ENCODE measurements around the gene CDK5RAP2.
"Not testable (repeated sequence)": the region's sequence is repeated elsewhere in the genome, so short reads cannot be mapped to it uniquely, and the experiment has no call there.

Gene CDK5RAP2

DNA sequence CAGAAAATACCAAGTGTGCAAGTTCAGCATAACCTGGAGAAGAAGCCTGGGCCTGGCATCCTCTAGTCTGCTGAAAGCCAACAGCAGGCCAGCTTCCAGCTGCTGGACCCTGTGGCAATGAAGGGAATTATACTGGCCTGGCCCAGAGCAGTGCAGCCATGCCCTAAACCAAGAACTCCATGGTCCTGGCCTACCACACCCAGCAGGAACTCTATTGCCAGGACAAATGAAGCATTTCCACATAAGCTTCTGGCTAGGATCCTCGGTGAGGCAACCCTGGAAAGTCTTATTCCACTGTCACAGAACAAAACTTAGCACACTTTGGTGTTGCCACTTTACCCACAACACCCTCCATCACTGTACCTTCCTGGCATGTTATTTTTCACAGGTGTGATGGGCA is 35.5 kb downstream of the CDK5RAP2 start:
- DNase-seq (ENCODE audit: low read depth): no peak

DNA sequence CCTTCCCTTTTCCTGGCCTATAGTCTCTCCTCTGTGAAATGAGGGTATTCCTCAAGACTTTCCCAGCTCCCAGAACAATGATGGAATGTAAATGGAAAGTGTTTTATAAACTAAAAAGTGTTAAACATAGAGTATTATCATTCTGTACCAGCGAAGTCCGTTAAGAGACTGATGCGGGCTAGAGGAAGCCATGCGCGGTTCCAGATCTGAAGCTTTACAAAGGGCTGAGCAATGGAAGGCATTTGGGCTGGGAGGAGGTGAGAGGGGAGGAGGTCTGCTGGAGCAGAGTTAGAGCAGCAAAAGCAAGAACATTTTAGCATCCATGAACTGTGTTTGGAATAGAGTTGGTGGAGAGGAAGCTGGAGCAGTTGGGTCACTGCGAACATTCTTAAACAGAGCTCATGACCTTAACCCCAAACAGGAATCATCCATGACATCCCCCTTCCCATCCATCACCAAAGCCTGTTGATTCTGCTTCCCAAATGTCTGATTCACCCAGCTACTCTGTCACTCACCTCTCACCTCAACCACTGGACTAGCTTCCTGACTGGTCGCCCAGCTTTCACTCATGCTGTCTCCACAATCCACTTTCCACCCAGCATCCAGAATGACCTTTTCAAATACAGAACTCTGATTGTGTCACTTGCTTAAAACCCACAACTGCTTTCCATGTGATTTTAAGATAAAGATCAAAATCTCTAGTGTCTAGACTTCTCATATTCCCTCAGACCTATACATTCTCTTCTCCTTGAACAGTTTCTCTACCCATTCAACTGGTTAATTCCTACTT is 37.1 kb downstream of the CDK5RAP2 start:
- DNase-seq (ENCODE audit: low read depth): no peak

DNA sequence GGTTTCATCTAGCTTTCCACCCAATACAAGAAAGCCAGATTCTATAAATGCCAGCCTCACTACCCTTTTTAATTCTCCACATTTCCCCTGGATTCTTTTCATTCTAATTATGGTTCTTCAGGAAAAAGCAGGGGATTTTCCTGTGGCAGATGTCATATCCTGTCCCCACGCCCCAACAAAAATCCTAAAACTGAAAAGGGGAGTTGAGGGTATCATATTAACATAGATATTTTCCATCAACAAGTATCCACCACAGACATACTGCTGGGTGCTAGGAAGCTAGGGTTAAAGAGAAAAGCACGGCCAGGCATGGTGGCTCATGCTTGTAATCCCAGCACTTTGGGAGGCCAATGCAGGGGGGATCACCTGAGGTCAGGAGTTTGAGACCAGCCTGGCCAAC is 38.0 kb downstream of the CDK5RAP2 start:
- DNase-seq (ENCODE audit: low read depth): no peak

DNA sequence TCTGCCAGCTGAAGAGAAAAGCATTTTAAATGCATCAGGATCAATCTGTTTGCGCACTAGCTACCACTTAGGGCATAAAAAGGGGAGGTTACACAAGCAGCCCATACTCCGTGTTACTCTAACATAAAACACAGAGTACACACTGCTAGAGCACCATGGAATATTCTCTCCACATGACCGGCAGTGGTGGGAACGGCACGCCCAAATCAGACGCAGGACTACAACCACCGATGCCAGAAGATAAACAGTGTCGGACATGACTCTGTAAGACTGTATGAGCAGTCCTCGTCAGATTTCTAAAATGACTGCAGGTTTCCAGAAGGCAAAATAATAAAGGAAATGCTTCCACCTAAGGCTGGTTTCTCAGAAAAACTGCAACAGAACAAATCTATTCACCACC is 40.0 kb downstream of the CDK5RAP2 start:
- no peak for DNase-seq (ENCODE audit: low read depth)

DNA sequence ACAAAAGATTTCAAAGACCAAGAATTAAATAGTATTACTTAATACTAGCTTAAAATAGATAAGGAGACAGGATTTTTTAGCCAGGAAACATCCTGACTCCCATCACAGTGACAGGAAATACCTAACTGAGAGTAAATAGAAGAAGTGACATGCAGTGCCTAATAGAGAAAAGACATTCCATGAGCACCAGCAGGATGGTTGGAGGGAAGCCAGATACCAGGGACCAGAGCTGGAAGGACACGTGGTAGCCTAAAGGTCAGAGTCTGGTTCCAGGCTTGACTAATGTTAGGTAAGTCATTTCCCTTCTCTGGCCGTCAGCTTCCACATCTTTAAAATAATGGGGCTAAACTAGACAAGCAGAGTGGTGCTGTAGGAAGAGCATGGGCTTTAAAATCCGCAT is 41.6 kb downstream of the CDK5RAP2 start:
- DNase-seq (ENCODE audit: low read depth): no peak

DNA sequence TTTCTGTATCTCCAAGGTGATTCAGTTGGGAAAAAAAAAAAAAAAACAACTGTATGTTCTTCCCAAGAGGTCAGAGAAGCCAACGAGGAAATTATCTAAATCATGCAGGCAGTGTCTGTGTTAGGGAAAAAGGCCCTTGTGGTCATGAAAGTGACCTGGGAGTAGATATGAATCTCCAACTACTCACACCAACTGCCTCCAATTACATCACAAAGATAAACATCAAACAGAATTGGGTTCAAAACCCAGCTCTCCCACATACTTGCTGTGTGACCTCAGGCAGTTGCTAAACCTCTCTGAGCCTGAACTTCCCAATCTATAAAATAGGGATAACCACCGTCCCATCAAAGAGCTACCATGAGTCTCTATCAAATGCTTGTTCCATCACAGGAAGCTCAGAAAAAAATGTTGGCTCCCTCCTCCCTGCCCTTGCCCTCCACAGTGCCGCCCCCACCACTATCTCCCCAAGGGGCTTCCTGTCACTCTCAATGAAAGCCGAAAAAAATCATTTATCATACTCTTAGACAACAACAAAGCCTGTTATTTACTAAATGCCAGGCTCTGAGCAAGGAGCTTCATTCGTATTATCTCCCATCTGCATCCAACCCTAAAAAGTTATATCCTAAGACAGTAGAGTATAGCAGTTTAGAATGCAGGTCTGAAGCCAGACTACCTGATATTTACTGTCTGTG is 42.9 kb downstream of the CDK5RAP2 start:
- DNase-seq (ENCODE audit: low read depth): no peak

DNA sequence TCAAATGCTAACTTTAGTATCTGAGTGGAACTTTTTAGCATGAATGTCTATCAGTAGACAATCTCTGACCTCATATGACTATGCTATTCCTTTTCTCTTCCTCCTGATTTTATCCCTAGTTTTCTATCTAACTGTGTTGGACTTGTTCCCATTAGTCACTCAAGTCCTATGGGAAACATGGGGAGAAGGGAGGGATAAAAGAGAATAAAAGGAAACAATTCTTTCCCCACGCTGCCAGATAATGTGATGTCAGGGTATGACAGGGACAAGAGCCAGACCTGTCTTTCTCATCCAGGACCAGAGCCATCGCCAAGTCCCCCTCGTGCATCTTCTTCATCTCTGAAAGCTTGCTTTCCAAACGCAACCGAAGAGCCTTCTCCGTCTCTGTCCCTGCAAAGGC is 43.9 kb downstream of the CDK5RAP2 start:
- no peak for DNase-seq (ENCODE audit: low read depth)

DNA sequence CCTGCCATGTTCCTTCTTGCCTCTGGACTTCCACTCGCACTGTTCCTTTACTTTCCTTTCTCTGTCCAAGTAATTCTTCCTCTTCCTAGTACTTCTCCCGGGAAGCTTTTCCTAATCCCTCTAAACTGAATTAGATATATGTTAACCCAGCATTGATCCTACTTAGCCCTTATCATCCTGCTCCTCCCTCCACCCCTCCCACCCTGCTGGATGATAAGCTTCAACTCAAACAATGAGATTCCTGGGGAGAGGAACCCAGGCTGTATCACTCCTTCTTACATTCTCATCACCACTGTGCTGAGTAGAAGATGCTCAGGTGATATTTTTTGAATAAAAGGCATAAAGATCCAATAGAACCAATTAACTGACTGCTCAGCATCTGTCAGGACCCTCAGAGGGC is 45.7 kb downstream of the CDK5RAP2 start:
- DNase-seq (ENCODE audit: low read depth): no peak

DNA sequence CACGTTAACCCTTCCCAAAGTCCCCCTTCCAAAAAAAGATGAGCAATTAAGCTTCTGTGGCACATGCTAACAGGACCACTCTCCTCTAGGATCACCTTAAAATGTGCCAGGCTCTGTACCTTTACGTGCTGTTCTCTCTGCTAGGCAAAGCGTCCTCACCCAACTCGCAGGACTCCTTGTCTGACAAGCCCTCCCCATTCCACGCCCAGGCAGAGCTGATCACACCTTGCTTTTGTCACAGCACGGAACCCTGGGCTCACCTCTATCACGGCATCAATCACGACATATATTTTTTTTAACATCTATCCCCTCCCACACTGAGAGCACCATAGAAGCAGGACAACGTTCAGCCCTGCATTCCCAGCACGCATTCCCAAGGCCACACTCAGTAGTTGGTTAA is 47.1 kb downstream of the CDK5RAP2 start:
- no peak for DNase-seq (ENCODE audit: low read depth)

DNA sequence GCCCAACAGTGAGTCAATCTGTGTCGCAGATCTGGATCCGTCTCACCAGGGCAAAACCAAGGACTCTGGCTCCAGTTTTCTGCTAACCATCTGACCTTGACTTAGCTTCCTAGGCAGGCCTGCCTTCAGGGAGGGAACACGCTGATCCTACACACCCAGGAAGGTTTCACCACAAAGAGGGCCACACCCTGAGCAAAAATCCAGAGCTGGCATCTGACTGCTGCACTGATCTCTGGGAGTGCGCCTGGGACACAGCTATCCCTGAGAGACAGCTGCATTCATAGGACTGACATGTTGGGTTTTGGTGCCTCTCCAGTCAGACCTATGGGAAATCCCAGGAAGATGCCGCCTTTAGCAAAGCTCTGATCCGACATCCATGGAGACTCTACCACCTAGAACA is 47.5 kb downstream of the CDK5RAP2 start:
- no peak for DNase-seq (ENCODE audit: low read depth)

DNA sequence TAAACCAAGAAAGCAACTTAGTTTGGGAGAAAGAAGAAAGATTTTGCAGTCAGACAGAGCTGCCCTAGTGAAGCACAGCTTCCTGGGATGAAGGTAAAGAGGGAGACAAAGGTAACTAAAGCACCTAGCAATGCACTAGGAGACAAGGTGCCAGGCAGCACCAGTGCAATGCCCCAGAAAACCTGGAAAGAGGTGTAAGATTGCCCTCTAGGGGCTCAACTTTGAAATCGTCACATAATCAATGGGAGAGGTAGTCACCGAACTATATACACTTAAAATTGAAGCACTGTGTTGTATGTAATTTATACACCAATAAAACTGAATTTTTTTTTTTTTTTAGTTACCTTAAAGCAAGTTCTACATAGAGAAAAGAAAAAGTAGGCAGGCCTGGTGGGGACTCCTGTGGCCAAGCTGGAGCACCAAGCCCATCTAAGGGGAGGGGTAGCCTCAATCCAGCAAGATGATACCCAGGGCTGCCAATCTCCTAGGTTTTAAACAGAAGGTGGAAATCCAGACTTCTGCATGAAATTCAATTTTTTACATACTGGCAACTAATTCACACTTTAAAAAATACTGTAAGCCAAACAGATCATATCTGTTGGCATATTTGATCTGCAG is 48.2 kb downstream of the CDK5RAP2 start:
- DNase-seq (ENCODE audit: low read depth): no peak

DNA sequence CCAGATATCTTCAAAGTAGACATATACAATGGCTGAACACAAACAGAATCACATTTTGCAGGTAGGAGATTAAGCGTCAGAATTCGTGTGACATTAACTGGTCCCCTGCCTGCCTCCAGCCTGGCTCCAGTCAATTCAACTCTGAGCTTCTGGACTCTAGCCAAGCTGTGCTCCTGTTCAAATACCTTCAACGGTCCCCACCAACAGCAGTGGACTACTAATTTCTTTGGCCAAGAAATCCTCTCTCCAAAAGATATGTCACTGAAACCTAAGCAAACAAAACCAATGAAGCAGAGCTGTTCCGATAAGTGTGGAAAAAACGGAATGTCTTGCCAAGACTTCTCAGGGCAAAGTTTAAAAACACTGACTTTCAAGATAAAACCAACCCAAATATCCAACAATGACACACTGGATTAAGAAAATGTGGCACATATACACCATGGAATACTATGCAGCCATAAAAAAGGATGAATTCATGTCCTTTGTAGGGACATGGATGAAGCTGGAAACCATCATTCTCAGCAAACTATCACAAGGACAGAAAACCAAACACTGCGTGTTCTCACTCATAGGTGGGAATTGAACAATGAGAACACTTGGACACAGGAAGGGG is 49.6 kb downstream of the CDK5RAP2 start:
- not testable (repeated sequence) for DNase-seq (ENCODE audit: low read depth)

DNA sequence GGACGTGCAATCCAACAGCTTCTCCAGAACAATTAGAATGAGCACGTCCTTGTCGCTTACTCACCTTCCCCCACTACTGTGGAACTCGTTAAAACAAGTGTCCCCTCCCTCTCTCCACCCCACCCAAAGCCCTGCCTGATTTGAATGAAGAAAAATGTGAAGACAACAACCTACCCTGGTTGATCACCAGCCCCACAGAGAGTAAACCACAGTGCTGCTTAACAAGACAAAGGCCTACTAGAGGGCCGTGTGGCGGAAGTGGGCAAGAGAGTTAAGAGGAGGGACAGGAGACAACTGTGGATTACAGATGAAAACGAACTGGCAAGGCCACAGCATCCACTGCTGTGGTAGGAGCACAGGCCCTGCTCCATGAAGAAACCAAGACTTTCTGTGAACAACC is 51.1 kb downstream of the CDK5RAP2 start:
- DNase-seq (ENCODE audit: low read depth): no peak

DNA sequence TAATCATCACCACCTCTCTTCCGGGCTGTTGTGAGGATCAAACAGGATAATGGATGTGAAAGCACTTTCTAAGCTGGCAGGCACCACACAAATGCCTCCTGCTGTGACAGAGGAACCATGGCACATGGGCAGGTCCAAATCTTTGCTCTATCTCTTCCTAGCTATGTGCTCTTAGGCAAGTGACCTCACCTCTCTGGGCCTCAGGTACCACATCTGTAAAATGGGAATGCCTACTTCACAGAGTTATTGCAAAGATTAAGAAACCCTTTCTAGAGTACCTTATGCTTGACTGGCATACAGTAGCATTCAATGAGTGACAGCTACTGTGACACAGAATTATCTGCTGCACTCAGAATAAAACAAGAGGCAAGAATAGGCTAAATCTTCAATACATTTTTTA is 51.6 kb downstream of the CDK5RAP2 start:
- no peak for DNase-seq (ENCODE audit: low read depth)

DNA sequence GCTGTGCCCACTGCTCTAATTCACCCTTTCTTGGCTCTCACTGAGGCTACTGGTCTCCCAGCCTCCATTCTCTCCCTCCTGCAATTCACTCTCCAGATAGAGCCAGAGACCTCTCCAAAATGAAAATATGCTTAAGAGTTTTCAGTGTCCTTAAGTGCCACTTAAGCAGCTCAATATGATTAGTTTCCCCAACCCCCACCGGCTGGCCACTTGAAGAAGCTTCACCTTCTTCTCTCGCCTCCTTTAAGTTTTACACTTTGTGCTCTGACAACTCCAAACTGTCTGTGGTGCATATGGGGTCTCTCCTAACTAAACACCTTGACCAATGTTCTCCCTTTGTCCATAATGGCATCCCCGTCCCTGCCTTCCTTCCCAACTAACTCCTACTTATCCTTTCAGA is 53.4 kb downstream of the CDK5RAP2 start:
- no peak for DNase-seq (ENCODE audit: low read depth)

DNA sequence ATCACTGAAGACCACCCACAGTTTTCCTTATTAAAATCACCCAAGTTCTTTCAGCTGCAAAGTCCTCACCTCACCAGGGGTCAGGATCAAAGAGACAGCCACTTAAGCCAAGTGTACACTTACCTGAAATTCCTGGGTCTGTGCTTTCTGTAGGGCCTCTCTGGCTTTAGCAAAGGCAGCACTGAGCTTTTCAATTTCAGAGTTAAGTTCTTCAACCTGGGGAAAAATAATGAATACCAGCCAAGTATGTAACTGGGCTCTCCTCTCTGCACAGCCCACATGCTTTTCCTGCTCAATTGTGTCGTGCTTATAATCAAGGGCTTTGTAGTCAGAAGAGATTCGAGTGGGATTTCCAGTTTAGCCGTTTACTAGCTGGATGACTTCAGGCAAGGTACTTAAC is 55.1 kb downstream of the CDK5RAP2 start:
- no peak for DNase-seq (ENCODE audit: low read depth)

DNA sequence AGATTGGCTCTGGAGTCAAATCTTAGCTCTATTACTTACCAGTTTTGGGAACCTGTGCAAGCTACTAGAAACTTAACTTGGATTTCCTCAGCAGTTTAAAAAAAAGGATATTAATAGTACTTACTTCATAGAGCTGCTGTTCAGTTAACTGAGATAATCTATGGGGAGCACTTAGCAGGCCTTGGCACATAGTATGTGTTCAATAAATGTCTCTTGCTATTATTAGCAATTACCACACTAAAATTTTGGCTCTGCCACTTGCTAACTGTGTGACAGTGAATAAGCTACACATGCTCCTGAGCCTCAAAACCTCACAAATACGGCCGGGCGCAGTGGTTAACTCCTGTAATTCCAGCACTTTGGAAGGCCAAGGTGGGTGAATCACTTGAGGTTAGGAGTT is 55.9 kb downstream of the CDK5RAP2 start:
- DNase-seq (ENCODE audit: low read depth): no peak

DNA sequence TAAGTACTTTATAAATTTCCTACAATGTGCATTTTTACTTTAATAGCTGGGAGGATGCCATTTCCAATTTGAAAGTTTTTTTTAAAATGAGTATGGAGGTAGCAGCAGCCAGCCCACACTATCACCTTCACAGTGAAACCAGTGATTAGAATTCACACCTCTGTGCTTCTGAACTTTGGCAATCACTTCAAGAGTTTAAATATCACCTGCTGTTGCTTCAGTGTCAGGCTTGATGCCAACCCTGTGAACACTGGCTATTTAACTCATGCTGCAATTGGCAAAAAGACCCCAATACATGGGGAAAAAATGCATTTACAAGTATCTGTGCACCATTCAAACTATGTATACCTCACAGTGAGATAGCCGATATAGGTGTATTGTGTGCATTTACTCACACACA is 57.4 kb downstream of the CDK5RAP2 start:
- no peak for DNase-seq (ENCODE audit: low read depth)

DNA sequence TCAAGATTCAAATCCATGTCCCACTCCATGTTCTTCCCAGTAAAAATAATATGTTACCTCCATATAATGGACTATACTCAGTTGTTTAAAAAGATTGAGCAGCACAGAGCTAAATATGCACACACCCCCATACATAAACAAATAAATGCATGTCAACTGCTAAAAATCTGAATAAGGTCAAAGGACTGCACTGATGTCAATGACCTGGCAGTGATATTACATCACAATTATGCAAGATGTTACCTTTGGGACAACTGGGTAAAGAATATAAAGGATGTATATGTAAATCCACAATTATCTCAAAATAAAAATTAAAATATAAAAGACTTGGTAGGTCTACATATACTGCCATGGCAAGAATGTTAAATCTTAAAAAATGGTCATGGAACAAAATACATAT is 57.9 kb downstream of the CDK5RAP2 start:
- DNase-seq (ENCODE audit: low read depth): no peak

DNA sequence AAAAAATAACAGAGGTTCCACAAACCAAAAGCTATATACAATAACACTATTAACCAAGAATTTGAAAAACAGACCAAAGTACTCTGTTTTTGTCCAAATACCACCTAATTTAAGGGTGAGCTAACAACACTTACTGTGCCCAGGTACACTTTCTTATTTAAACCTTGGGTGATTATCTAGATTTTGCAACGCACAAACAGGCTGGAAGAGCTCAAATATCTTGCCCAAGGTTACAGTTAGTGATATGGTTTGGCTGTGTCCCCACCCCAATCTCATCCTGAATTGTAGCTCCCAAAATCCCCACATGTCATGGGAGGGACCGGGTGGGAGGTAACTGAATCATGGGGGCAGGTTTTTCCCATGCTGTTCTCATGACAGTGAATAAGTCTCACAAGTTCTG is 58.9 kb downstream of the CDK5RAP2 start:
- no peak for DNase-seq (ENCODE audit: low read depth)

DNA sequence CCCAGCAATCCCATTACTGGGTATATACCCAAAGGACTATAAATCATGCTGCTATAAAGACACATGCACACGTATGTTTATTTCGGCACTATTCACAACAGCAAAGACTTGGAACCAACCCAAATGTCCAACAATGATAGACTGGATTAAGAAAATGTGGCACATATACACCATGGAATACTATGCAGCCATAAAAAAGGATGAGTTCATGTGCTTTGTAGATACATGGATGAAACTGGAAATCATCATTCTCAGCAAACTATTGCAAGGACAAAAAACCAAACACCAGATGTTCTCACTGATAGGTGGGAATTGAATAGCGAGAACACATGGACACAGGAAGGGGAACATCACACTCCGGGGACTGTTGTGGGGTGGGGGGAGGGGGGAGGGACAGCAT is 64.0 kb downstream of the CDK5RAP2 start:
- DNase-seq (ENCODE audit: low read depth): not testable (repeated sequence)

DNA sequence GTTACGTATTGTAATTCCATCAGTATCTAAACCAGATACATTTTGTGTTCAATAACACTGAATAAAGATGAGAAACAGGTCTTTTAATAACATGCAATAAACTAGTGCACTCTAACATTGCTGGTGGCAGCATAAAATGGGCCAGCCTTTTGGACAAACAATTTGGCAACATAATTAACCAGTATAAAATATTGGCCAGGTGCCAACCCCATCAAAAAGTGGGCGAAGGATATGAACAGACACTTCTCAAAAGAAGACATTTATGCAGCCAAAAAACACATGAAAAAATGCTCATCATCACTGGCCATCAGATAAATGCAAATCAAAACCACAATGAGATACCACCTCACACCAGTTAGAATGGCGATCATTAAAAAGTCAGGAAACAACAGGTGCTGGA is 64.5 kb downstream of the CDK5RAP2 start:
- DNase-seq (ENCODE audit: low read depth): not testable (repeated sequence)

DNA sequence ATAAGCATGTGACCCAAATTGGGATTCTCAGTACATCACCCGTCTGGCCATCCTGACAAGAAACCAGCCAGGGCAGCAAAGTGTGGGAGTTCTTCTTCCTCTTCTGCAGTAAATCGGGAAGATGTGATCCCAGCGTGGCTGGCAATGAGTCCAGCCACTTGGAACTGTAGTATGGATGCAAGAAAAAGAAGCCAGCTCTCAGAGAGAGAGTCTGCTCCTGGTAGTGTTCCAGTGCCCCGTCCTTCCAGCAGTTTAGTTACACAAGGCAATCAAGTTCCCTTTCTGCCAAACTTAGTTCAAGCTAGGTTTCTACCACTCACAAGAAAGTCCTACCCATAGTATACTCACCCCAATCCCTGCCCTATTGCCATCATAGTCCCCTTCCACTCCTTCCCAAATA is 65.6 kb downstream of the CDK5RAP2 start:
- DNase-seq (ENCODE audit: low read depth): no peak
